HG03159 (cell line): ENCODE measurements around the gene GPC6.

Experiments
- ATAC-seq: cut with Tn5 transposase; IDR thresholded peaks from one replicate; pipeline ENCODE4 v1.9.1; 2021; ENCODE audit warnings: mild to moderate bottlenecking, moderate library complexity; ENCODE audit not compliant: unreplicated experiment

Gene GPC6

GRCh38 chr13:94006296-94006695 lies 779.7 kb downstream of the GPC6 start:
- no peak for ATAC-seq

- no peak for ATAC-seq
Measured at GRCh38 chr13:94007072-94007471, 780.5 kb downstream of the GPC6 start.

DNA sequence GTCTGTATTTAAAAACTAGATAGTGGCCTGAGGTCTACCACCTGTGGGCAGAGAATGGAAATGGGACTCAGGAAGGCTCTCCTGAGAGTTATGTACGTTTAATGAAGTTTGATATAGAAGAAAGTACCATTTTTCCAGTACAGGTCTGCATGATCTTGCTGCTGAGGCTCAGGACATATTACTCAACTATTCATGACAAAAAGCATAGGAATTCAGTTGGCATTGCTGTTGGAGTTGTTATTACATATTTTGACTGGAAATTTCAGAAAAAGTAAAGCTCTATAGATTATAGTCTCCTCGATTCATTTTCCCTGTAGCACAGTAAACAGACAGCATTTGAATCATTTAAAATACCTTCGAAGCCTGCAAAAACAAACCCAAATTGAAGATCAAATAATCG lies 783.1 kb downstream of the GPC6 start:
- no peak for ATAC-seq

GRCh38 chr13:94014461-94014860 lies 787.9 kb downstream of the GPC6 start:
- ATAC-seq: no peak

GRCh38 chr13:94020426-94020825 lies 793.8 kb downstream of the GPC6 start:
- no peak for ATAC-seq

GRCh38 chr13:94020833-94021232 lies 794.2 kb downstream of the GPC6 start:
- ATAC-seq: no peak

- ATAC-seq: no peak
Measured at GRCh38 chr13:94028234-94028633, 801.6 kb downstream of the GPC6 start.

DNA sequence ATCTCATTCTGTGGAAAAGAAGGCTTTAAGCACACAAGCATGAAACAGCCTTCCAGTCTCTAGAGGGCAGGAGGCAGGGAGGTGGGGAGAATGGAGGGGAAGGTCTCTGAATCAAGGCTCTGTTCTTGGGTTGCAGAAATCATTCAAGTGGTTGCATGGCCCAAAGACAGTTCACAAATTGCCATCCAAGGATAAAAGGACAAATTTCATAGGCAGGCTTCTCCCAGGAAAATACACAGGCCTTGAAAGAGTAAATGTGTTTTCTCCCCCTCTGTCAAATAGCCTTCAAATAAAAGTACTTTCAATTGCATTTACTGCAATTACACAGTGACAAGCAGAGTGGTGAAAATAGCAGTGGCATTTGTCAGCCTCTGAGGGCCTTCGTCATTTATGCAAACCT lies 802.0 kb downstream of the GPC6 start:
- ATAC-seq: no peak

GRCh38 chr13:94030415-94031119 lies 804.0 kb downstream of the GPC6 start:
- ATAC-seq: no peak

GRCh38 chr13:94031609-94032008 lies 805.0 kb downstream of the GPC6 start:
- ATAC-seq: no peak

DNA sequence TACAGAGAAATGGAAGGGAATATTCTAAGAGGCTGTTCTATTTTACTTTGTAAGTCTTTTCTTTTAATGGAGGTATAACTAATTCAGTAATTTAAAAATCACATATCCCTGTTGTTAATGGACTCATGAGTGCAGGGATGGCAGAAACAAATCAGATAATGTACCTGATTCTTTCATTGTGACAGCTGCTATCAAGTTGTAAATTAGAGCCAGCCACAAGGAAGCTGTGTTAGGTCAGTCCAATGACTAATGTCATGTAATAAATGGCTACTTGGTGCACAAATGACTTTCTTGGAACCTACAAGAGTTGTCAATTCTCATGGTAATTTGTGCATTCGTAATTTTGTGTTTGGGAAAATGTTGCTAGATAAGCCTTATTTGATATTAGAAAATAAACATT lies 806.5 kb downstream of the GPC6 start:
- ATAC-seq: no peak

GRCh38 chr13:94033830-94034642 lies 807.4 kb downstream of the GPC6 start:
- no peak for ATAC-seq

- no peak for ATAC-seq
Measured at GRCh38 chr13:94050039-94050438, 823.4 kb downstream of the GPC6 start.

GRCh38 chr13:94050686-94051085 lies 824.1 kb downstream of the GPC6 start:
- no peak for ATAC-seq

- no peak for ATAC-seq
Measured at GRCh38 chr13:94053986-94054593, 827.5 kb downstream of the GPC6 start.

GRCh38 chr13:94056362-94056990 lies 829.9 kb downstream of the GPC6 start:
- no peak for ATAC-seq

DNA sequence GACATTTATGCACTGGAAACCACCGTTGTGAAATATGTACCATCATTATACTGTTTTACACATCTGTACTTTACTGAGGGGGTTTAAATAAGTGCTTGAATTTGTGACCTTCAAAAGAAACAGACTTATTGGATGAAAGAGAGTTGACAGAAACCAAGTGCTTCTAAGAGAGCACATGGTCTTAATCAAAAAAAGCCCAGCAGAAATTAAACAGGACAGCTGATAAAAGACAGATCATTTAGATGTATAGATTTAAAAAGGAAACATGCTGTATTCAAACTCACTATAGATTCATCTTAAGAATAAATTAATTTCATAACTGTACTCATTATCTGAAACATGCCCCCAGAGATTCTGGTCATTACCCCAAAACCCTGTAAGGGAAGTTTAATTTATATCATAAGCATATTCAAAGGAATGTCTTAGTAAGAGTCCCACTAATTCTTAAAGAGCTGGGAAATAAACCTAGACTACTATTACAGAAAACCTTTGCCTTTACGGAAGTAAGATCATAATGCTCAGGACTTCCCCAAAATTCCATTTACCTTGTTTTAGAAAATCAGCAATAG lies 831.1 kb downstream of the GPC6 start:
- ATAC-seq: no peak

- no peak for ATAC-seq
Measured at GRCh38 chr13:94058821-94059360, 832.3 kb downstream of the GPC6 start.

DNA sequence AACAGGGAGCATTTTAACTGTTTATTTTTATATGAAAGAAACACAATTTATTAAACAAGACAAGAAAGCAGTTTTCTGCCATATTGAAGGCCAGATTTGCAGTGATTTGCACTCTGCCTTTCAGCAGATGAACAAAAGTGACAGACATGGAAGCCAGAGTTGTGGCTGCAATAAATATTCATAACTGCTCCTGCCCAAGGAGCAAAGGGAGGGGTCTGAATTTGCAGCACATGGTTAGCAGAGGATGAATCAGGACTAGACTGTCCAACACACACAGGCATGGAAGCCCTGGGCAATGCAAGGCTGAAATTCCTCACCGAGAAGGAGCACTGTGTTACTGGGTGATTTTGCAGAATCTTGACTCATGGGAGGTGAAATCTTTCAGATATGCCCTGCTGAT lies 834.7 kb downstream of the GPC6 start:
- no peak for ATAC-seq

DNA sequence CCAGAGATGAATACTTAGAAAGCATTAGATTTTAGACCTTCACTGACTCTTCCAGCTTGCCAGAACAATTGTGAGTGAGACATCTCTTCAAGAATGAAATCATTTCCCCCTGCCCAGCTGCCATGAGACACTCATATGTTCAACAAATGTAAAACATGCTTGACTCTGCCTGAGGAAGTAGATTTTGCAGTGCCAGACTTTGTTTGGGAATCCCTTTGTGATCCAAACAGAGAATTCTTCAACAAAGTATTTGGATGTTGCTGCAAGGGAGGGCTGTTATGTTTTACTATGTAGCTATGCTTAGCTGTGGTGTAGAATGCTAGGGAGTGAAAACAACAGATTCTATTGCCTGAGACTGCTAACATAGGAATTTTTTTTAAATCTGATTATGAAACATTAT lies 836.5 kb downstream of the GPC6 start:
- no peak for ATAC-seq

DNA sequence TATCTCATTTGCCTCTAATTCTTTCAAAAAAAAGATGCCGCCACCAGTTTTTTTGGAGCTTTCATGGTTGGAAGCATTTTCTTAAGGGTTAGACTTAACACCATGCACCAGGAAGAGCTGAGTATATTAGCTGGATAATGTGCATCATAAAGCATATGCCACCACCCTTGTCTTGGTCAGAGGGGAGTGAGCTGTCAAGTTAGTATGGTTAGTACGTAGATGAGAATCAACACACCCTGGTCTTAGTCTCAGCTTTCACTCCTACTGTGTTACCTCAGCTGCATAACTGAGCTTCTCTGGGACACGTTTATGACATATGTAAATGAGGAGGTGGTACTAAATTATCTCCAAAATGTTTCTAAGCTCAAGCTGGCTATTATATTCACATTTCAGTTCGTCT lies 837.2 kb downstream of the GPC6 start:
- no peak for ATAC-seq
